IPS-18c (cell line): ENCODE data around the gene CEP85.

Experiments used
- H3K4me3 ChIP-seq: 2 replicates; pipeline ENCODE4 v1.7.0; 2013; ENCODE audit warnings: low read depth, mild to moderate bottlenecking, low read length, moderate library complexity; ENCODE audit not compliant: insufficient read depth
- H3K9me3 ChIP-seq: one replicate; pipeline ENCODE4 v1.6.1; 2013; ENCODE audit warnings: mild to moderate bottlenecking, low read length, moderate library complexity; ENCODE audit not compliant: control insufficient read depth, insufficient read depth

The CEP85 gene

DNA sequence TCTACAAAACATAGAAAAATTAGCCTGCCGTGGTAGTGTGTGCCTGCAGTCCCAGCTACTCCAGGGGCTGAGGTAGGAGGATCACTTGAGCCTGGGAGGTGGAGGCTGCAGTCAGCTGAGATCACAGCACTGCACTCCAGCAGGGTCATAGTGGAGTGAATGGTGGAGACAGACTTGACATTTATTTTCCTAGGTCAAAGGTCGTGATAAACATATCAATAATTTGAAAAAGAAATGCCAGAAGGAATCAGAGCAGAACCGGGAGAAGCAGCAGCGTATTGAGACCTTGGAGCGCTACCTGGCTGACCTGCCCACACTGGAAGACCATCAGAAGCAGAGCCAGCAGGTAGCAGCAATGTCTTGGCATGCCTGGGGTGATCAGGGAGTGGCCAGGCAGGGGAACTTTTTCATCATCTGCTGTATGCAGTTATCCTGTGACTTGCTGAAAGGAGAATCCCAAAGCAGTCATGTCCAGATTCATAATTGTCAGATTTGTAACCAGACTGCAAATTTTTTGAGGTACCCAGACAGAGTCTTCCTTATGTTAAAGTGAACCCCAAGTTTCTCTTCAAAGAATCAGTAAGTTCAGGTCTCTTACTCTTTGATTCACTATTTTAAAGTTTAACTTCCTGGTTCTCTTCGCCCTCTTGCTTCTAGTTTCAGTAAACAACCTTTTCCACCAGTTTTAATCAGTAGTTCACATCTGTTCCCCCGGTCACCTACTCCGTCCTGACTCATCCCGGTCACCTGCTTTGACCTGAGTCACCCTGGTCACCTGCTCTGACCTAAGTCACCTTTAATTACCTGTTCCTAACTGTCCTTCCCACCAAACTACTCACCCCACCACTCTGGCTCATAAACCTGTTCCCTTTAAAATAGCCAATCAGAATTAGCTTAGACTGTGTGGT is 34.5 kb downstream of the CEP85 start:
- peaks cover 2% of the 10 kb centered on the region for H3K9me3 ChIP-seq
- H3K4me3 ChIP-seq = no peak overlapping the region

DNA sequence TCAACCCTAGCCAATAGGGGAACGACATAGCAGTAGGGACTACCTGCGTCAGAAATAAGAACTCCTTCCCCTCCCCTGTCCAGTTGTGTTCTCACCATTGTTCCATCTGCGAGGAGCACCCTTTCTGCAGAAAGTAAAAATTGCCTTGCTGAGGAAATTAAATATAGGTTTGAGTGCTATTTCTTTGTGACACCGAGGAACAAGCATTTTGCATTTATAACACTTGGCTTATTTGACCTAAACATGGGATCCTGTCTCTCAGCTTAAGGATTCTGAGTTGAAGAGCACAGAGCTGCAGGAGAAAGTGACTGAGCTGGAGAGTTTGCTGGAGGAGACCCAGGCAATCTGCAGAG is 35.2 kb downstream of the CEP85 start:
- Histone ChIP-seq H3K9me3 (peaks cover 2% of the 10 kb centered on the region), H3K4me3 (no peak overlapping the region)

DNA sequence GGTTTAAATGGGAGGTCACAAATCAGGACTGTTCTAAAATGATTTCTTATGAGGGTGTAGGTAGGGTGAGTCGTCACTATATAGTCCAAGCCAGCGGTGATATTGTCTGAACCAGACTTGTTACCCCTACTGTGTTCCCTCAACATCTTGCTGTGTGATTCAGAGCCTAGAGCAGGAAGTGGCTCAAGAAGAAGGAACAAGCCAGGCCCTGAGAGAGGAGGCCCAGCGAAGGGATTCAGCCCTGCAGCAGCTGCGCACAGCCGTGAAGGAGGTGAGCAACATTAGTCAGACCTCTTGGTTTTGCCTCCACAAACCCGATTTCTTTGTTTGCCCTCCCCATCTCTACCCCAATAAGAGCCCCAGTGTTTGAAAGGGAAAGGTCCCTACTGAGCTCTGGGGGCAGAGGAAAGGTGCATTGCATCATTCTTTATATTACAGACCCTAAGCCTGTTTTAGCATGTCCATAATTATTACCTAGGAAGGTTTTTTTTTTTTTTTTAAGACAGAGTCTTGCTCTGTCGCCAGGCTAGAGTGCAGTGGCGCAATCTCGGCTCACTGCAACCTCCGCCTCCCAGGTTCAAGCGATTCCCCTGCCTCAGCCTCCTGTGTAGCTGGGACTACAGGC is 40.9 kb downstream of the CEP85 start:
- no peak overlapping the region for H3K4me3 ChIP-seq
- no peaks in the 10 kb centered on the region for H3K9me3 ChIP-seq

DNA sequence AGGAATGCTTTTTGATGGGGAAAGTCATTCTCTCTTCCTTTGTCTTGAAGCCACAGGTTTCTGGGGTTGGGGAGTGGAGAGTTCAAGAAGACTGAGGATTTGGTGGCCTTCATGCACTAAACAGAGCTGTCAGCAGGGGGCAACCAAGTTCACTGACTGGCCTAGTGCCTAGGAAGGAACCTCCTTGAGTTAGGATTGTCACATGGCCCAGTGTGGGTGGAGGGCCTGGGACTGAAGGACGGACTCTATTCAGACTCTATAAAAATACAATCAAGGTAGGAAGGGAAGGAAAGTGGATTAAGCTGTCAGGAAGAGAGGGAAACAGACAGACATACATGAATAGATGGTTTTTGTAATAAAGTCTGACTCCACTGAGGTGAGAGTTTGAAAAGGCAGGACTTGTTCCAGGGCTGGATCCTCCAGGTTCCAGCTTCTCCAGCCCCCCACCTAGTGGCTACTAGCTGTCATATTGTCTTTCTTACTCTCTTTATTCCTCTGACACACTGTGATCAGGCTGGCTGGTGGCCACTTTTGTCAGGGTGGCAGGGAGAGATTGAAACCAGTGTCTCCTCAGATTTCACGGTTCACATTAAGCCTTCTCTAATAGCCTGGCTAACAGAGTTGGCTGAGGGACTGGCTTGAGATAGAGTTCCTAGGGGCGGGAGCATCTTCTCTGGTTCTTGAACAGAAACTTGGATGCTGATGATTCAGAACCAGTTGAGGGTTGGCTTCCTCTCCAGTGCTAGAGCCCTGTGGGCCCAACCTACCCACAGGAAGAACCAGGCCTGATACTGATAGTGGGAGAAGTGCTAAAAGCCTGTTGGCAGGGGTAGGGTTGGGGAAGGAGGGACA is 41.8 kb downstream of the CEP85 start:
- Histone ChIP-seq H3K4me3 (no peak overlapping the region), H3K9me3 (no peaks in the 10 kb centered on the region)

DNA sequence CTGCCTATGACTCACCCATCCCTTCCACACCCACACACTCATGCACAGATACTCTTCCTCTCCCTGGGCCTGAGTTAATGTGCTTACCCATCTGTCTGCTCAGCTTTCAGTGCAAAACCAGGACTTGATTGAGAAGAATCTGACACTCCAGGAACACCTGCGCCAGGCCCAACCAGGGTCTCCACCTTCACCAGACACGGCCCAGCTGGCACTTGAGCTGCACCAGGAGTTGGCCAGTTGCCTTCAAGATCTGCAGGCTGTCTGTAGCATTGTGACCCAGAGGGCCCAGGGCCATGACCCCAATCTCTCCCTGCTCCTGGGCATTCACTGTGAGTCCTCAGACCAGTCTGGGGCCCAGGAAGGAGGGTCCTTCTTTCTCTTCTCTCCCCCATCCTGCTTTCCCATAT is 42.4 kb downstream of the CEP85 start:
- Histone ChIP-seq H3K9me3 (no peaks in the 10 kb centered on the region), H3K4me3 (no peak overlapping the region)

DNA sequence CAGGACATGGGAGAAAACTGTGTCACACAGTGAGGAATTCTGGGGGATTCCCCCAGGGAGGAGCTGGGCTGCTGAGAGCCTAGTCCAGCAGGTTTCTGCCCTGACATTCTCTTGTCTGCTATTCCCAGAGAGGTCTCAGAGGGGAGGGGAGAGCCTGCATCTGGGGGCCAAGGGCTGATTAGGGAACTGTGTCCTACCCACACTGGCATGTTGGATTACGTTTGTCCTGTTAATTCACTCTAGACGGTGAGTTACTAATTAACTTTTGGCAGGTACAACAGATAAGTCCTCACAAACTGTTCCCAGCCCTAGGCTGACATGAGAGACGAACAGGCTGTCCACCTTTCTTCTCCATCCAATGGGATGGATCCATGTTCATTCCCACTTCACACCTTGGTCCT is 43.3 kb downstream of the CEP85 start:
- Histone ChIP-seq H3K4me3 (no peak overlapping the region), H3K9me3 (no peaks in the 10 kb centered on the region)

DNA sequence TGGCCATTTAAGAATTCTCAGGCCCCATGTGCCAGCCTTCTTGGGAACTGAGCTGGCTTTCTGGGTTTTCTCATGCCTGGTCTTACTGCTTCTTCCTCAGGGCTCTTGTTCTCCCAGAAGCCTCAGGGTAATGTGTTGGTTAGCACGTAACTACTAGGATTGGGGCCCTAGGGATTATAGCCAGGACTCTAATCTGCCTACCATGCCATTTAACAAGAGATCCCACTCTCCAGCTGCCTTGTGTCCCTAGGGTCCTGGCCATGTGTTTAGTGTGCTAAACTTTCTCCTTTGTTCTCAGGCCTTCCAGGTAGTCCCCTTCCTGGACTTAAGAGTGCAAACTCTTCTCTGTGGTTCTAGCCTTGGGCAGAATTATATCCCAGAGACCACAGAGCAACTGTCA is 43.7 kb downstream of the CEP85 start:
- H3K4me3 ChIP-seq = no peak overlapping the region
- no peaks in the 10 kb centered on the region for H3K9me3 ChIP-seq

DNA sequence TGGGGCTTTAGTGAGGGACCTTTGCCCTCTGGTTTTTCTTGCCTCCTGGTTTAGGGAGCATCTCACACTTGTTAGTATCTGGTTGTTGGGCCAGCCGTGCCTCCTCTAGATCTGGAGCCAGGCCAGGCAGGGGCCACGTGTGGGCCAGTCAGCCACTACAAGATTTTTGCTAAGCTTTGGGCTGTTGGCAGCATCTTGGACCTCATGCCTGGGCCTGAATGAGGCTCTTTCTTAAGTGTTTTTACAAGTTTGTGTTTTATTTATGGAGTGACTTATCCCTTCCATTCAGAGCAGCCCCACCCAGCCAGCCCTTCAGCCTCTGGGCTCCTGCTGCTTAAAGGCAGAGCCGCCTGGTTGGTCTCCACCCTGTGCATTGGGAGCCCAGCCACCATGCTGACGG is 44.3 kb downstream of the CEP85 start:
- no peaks in the 10 kb centered on the region for H3K9me3 ChIP-seq
- no peak overlapping the region for H3K4me3 ChIP-seq

DNA sequence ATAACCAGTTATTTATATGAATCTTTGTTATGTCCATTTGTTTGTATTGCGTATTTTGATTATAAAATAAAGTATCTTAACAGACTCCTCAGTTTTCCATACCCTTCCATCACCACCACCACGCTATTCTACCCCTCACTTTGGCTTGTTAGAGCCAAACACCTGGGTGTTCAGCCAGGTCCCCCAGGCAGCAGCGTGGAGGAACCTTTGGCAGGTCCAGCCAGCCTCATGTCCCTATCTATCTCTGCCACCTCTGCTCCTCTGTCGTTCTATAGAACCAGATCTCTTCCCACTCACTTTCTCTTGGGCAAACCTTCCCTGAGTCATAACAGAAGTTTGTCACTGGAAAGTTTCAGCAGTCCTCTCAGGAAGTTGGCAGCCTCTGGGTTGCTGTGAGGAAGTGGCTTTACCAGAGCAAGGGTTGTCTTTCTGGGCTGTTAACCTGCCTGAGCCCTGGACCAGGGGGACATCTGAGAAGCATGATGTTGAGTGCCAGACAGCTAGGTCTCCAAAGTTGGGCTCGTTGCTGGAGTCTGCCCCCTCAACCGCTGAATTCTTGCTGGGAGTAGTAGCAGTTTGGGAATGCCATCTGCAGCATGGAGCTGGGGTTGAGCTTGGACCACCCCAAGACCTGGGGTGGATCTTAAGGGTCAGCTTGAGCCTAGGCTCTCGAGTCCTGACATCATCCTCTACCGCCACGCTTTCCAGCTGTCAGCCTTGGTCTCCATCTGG is 44.9 kb downstream of the CEP85 start:
- peak overlapping the region; percentile 69 for H3K4me3 ChIP-seq

DNA sequence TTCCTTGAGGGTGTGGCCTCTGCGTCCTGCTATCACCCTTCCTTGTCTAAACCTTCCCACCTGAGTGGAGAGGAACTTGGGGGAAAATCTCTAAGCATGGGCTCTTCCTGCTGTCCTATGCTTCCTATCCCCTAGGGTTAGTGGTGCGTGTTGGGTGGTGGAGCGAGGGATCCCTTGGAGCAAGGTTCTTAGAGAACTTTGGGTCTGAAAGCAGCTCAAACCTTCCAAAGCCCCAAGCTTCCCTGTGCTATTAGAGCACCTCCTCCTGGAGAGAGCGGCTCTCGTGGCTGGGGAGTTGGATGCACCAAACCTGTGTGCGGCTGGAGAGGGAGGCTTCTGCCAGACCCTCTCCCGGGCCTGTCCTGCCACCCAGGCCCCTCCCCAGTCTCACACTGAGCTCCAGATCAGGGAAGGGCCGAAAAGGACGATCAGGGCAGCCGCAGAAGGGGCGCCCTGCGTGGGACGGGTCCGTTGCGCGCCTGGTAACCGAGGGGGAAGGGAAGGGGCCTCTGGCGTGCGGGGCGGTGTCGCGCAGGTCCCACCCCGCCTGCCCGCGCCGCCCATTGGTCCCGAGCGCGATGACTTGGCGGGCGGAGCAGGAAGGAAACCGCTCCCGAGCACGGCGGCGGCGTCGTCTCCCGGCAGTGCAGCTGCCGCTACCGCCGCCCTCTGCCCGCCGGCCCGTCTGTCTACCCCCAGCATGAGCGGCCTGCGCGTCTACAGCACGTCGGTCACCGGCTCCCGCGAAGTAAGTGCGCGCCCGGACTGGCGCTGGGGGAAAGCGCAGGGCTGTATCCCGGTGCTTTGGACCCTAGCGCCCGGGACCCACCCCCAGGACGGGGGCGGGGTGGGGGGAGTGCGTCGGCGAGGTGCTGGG is 45.7 kb downstream of the CEP85 start, which contains the start of gene SH3BGRL3:
Gene SH3BGRL3 (plus strand): TSS at position 631 of the 877 bp plus-strand sequence. CDS start 70 bp downstream, at position 701.
- Histone ChIP-seq H3K9me3 (no peaks in the 10 kb centered on the region), H3K4me3 (peak within 1 kb of the TSS; percentile 69)

More for the DNA sequence above, 44.9 kb downstream of the CEP85 start:
- no peaks in the 10 kb centered on the region for H3K9me3 ChIP-seq

DNA sequence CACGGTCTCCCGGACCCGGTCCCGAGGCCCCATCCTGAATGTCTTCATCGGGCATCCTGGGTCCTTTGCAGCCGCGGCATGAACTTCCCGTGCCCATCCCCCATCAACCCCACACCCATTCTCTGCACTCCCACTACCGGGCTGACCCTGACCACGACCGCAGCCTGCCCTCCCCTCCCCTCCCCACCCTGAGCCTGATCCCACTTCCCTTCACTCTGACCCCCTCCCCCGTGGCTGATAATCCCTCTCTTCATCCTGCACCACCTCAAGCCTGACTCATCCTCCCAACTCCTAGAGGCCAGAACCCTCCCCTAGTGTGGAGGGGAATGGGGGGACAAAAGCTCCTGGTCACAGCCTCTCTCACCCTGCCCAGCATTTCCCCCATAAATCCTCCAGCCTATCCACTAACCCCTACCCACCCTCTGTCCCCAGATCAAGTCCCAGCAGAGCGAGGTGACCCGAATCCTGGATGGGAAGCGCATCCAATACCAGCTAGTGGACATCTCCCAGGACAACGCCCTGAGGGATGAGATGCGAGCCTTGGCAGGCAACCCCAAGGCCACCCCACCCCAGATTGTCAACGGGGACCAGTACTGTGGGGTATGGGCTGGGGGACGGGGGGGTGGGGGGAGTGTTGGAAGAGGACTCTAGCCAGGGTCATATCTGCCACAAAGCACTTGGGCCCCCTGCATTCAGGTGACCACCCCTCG is 46.5 kb downstream of the CEP85 start:
- H3K9me3 ChIP-seq = no peaks in the 10 kb centered on the region
- H3K4me3 ChIP-seq = peak overlapping the region; percentile 69

DNA sequence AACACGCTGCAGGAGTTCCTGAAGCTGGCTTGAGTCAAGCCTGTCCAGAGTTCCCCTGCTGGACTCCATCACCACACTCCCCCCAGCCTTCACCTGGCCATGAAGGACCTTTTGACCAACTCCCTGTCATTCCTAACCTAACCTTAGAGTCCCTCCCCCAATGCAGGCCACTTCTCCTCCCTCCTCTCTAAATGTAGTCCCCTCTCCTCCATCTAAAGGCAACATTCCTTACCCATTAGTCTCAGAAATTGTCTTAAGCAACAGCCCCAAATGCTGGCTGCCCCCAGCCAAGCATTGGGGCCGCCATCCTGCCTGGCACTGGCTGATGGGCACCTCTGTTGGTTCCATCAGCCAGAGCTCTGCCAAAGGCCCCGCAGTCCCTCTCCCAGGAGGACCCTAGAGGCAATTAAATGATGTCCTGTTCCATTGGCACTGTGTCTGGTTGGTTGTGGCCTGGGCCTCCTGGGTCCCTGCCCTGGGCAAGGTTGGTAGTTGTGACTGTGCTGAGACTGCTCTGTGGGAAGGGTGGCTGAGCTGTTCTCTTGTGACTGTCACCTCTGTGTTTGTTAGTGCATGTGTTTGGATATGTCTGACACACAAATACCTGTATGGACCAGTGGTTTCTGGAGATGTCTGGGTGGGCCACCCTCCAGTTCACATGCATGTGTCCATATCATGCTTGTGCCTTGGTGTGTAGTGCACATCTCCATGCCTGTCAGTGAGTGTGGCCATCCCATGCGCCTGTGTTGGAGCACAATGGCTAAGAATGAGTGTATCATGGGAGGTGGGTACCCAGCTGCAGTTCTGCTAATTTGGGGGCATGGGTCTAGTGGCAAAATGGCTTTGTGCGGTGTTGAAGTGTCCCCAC is 47.3 kb downstream of the CEP85 start:
- H3K4me3 ChIP-seq = peak overlapping the region; percentile 40

DNA sequence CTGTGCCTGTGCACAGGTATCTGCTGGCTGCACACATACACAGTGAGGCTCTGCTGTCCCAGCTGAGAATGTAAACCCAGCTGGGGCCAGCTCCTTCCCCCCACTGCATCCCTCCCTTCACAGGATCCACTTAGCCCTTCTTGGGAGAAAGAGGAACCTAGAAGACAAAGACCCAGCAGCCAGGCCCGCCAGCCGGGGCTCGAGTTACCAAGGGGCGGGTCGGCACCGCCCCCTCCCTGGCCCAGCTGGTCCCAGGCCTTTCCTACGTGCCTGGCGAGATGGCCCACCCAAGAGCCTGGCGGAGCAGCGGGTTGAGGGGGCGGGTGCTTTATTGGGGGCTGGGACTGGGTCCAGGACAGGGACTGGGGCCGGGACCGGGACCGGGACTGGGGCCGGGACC is 48.0 kb downstream of the CEP85 start:
- no peaks in the 10 kb centered on the region for H3K9me3 ChIP-seq
- peak overlapping the region; percentile 40 for H3K4me3 ChIP-seq

More for the DNA sequence above, 47.3 kb downstream of the CEP85 start:
- no peaks in the 10 kb centered on the region for H3K9me3 ChIP-seq

DNA sequence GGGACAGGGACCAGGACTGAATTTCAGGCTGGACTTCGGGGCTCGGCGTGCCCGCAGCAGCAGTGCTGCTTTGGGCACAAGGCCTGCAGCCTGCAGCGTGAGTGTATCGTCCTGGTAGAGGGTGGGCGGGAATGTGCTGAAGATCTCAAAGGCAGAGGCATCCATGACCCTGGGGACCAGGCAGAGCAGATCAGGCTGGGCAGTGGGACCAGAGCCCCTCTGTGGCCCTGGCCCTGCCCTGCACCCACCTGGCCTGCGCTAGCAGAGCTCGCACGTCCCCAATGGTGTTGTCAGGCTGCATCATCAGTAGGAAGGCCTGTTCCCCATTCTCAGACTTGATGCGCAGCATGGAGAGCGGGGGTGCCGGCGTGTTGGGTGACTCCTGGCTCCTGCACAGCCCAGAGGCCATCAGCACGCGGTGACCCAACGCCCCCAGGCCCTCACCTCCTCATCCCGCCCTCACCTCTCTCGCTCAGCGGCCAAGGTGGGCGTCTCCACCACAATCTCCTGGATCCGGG is 48.5 kb downstream of the CEP85 start:
- no peaks in the 10 kb centered on the region for H3K9me3 ChIP-seq
- no peak overlapping the region; the same call in 1 of the 2 replicates for H3K4me3 ChIP-seq
